RWPE1 (cell line): ENCODE data around the gene AZU1.

Experiments
- CTCF ChIA-PET: fragments of 350-600 bp; sonication (Branson Sonifier 250); formaldehyde crosslinking; extraction: SDS; loops from one replicate; lab custom pipeline; 2021; lab: Yijun Ruan, JAX
- POLR2A ChIA-PET: fragments of 400-600 bp; formaldehyde crosslinking; extraction: SDS; loops from one replicate; lab custom pipeline; 2020; ENCODE audit warnings: antibody characterized with exemption; ENCODE audit not compliant: low non-redundant PET; lab: Yijun Ruan, JAX
- DNase-seq: peaks from one replicate; pipeline ENCODE4 v3.0.0; 2012; ENCODE audit warnings: low spot score
- H3K27ac ChIP-seq: fragments of 450-650 bp; 2 replicates; pipeline ENCODE4 v1.5.1; 2017
- TF ChIP-seq, protein P1 (sequence below): fragments of 450-650 bp; conservative IDR thresholded peaks from 2 replicates; pipeline ENCODE4 v1.5.1; 2017; ENCODE audit warnings: low read depth, mild to moderate bottlenecking

Gene AZU1

DNA sequence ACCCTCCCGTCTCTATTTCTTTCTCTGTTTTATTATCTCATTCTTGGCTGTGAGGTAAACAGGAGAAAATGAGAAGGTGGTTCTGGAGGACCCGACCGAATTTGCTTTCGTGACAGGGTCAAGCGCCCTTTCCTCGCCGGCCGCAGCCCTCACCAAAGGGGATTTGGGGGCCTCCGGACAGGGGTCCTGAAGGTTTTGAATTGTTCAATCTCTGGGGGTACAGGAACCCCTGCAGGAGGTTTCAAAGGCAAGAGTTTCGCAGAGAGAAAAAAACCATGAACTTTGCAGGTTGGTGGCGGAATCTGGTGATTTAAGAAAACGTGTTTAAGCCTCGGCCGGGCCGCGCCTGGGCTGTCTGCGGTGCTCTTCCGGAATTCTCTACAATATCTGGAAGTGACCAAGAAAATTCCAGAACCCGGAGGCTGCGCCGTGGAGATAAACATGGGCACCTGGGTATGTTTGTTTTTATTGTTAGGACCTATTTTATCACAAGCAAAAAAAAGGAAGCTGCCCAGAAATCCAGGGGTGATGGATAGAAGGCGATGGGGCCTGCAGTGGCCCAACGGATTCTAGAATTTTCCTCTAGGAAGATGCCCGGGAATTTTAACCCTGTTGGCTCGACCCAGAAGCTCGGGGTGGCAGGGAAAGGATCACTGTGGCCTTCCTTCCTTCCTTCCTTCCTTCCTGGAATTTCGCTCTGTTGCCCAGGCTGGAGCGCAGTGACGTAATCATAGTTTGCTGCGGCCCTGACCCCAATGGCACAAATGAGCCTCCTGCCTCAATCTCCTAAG is 44.6 kb upstream of the AZU1 start:
- peak overlapping the region; percentile 99 for H3K27ac ChIP-seq
- ChIA-PET POLR2A (interaction anchor here (0.7 kb wide), 1 partner anchor 412 kb away, joined by 4 read pairs; no protein-coding TSS in a partner anchor), CTCF (interaction anchor here (0.6 kb wide), 2 partner anchors 42 to 151 kb away, joined by 3 to 5 read pairs; no protein-coding TSS in a partner anchor)
- no peak for DNase-seq
- TF ChIP-seq, protein P1, sequence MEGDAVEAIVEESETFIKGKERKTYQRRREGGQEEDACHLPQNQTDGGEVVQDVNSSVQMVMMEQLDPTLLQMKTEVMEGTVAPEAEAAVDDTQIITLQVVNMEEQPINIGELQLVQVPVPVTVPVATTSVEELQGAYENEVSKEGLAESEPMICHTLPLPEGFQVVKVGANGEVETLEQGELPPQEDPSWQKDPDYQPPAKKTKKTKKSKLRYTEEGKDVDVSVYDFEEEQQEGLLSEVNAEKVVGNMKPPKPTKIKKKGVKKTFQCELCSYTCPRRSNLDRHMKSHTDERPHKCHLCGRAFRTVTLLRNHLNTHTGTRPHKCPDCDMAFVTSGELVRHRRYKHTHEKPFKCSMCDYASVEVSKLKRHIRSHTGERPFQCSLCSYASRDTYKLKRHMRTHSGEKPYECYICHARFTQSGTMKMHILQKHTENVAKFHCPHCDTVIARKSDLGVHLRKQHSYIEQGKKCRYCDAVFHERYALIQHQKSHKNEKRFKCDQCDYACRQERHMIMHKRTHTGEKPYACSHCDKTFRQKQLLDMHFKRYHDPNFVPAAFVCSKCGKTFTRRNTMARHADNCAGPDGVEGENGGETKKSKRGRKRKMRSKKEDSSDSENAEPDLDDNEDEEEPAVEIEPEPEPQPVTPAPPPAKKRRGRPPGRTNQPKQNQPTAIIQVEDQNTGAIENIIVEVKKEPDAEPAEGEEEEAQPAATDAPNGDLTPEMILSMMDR, result no peak

DNA sequence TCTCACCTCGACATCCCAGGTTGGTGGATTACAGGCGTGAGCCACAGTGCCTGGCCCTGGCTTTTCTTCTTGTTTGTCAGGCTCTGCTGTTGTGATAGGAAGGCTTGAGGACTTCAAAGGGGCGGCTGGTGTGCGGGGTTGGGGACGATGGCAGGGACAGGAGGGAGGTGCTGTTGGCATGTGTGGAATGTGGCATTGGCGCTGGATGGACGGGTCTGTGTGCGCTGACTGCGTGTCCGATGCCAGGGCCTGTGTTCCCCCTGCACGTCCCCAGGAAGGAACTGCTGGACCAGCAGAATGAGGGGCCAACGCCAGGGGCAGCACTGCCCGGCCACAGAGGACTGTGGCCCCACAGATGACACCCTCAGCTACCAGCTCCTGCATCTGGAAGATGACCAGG is 43.1 kb upstream of the AZU1 start:
- peak overlapping the region; percentile 99 for H3K27ac ChIP-seq
- ChIA-PET CTCF (interaction anchor here (0.6 to 0.8 kb wide), 2 partner anchors 9 to 114 kb away, joined by 4 to 5 read pairs; no protein-coding TSS in a partner anchor), POLR2A (interaction anchor here (0.7 kb wide), 1 partner anchor 32 kb away, joined by 3 read pairs; no protein-coding TSS in a partner anchor)
- TF ChIP-seq, protein P1, result no peak
- no peak for DNase-seq

DNA sequence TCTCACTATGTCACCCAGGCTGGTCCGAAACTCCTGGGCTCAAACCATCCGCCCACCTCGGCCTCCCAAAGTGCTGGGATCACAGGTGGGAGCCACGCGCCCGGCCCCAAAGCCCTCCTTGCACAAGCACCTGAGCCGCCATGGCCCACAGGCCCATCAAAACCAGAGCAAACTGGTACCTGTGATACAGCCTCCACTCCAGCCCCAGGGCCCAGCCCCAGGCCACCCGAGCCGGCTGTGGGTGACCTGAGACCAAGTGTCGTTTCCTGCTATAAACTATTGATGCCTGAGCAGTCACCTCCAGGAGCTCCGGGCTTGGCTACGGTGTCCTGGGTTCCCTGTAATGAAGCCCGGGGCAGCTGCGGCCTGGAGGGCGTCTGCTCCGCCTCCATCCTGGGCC is 40.1 kb upstream of the AZU1 start:
- DNase-seq, result no peak
- TF ChIP-seq, protein P1, result no peak
- ChIA-PET POLR2A (no interaction called here), CTCF (interaction anchor here (1.2 kb wide), 1 partner anchor 11 kb away, joined by 4 read pairs; no protein-coding TSS in a partner anchor)
- H3K27ac ChIP-seq, result peak overlapping the region; percentile 99

DNA sequence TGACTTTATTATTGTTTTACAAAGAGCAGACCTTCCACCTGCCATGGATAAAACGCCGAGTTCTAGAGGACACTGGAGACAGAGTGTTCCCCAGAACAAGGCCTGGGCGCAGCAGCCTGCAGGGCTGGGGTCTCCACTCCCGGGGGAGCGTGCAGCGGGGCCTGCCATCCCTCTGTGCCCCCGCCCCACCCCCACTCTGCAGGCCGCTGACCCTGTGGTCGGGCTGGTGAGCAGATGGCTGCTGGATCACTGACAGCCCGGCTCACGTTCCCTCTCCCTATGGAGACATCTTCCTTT is 39.0 kb upstream of the AZU1 start:
- TF ChIP-seq, protein P1, result no peak
- ChIA-PET CTCF (interaction anchor here (1.2 kb wide), 1 partner anchor 10 kb away, joined by 4 read pairs; no protein-coding TSS in a partner anchor), POLR2A (no interaction called here)
- peak overlapping the region; percentile 99 for H3K27ac ChIP-seq
- DNase-seq, result no peak

DNA sequence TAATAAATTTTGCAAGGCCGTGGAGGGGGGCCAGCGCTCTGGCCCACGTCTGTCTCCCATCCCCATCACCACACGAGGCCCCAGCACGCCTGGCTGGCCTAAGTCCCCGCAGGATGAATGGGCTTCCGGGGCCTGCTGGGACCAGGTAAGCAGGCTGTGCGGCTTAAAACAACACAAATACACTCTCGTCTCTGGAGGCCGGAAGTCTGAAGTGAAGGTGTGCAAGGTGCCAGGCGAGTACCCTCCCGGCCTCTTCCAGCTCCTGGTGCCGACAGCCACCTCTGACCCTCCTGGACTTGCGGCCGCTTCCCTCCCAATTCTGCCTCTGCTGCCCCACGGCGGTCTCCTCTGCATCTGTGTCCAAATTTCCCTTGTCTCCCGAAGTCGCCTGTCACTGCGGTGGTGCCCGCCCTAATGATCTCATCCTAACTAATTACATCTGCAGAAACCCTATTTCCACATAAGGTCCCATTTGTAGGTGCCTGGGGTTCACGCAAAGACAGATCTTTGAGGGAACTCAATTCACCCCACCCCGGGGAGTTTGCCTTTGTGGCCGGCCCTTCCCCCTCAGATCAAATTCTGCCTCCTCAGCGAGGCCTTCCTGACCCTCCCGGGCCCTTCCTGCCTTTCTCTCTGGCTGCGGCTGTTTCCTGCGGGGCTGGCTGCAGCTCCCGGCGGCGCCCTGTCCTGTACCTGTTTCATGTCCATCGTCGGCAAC is 38.5 kb upstream of the AZU1 start:
- TF ChIP-seq, protein P1, result no peak
- CTCF ChIA-PET, result no interaction called here
- POLR2A ChIA-PET, result no interaction called here
- peak overlapping the region; percentile 99 for H3K27ac ChIP-seq
- no peak for DNase-seq

DNA sequence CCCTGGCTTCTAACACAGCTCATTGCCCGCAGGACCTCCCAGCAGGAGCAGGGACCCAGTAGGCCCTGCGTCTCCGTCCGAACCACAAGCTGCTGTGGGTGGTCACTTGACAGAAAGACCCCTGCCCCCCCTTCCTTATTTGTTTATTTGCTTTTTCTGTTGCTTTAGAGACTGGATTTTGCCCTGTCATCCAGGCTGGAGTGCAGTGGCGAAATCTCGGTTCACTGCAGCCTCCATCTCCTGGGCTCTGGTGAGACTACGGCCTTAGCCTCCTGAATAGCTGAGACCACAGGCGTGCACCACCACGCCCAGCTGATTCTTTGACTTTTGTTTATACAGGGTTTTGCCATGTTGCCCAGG is 38.0 kb upstream of the AZU1 start:
- peak overlapping the region; percentile 99 for H3K27ac ChIP-seq
- ChIA-PET POLR2A (no interaction called here), CTCF (no interaction called here)
- DNase-seq, result no peak
- TF ChIP-seq, protein P1, result no peak
